Measurements from ENCODE around the gene AQP2.
"Not testable (repeated sequence)": the region's sequence is repeated elsewhere in the genome, so short reads cannot be mapped to it uniquely, and the experiment has no call there.

AQP2 gene

GRCh38 chr12:49971141-49971540, 20.6 kb downstream of the AQP2 start:
- no peak for DNase-seq

- peak in 1 of 3 donors; percentile 25 for DNase-seq
Measured at GRCh38 chr12:49972129-49972528, 21.6 kb downstream of the AQP2 start.

- DNase-seq: no peak
Measured at GRCh38 chr12:49972641-49973360, 22.3 kb downstream of the AQP2 start, which contains the start of gene AQP6. Gene AQP6, plus strand, starts transcription at chr12:49972947. Its CDS starts 227 bp downstream, at chr12:49973174.

GRCh38 chr12:49973361-49973830, 22.9 kb downstream of the AQP2 start:
- no peak for DNase-seq

- DNase-seq: peak; percentile 59 to 71 (median 63)
Measured at GRCh38 chr12:49974231-49974675, 23.7 kb downstream of the AQP2 start.

- peak; percentile 43 to 64 (median 45) for DNase-seq
Measured at GRCh38 chr12:49974677-49975317, 24.3 kb downstream of the AQP2 start.

- DNase-seq: no peak
Measured at GRCh38 chr12:49975318-49975761, 24.8 kb downstream of the AQP2 start.

GRCh38 chr12:49976557-49976956, 26.0 kb downstream of the AQP2 start:
- DNase-seq: peak; percentile 55 to 74 (median 73)

GRCh38 chr12:49978125-49978524, 27.6 kb downstream of the AQP2 start:
- no peak for DNase-seq

- DNase-seq: no peak
Measured at GRCh38 chr12:49979016-49979586, 28.6 kb downstream of the AQP2 start.

- no peak for DNase-seq
Measured at GRCh38 chr12:49979791-49980190, 29.3 kb downstream of the AQP2 start.

GRCh38 chr12:49980501-49981349, 30.2 kb downstream of the AQP2 start:
- DNase-seq: no peak

- peak; percentile 69 to 79 (median 79) for DNase-seq
Measured at GRCh38 chr12:49982246-49983087, 31.9 kb downstream of the AQP2 start.

GRCh38 chr12:49983892-49984291, 33.4 kb downstream of the AQP2 start:
- peak; percentile 76 to 81 (median 81) for DNase-seq

GRCh38 chr12:49984476-49985359, 34.2 kb downstream of the AQP2 start:
- DNase-seq: peak in 1 of 3 donors; percentile 36

GRCh38 chr12:49985981-49986380, 35.4 kb downstream of the AQP2 start:
- DNase-seq: no peak

- peak; percentile 41 to 54 (median 43) for DNase-seq
Measured at GRCh38 chr12:49986476-49986875, 35.9 kb downstream of the AQP2 start.

- DNase-seq: peak; percentile 35 to 47 (median 37)
Measured at GRCh38 chr12:49987625-49988303, 37.2 kb downstream of the AQP2 start.

GRCh38 chr12:49989400-49989799, 38.9 kb downstream of the AQP2 start:
- DNase-seq: not testable (repeated sequence)

- peak; percentile 52 to 90 (median 88) for DNase-seq
Measured at GRCh38 chr12:49990273-49990672, 39.7 kb downstream of the AQP2 start.
